ENCODE data around the gene MAP3K8.

MAP3K8 gene

DNA sequence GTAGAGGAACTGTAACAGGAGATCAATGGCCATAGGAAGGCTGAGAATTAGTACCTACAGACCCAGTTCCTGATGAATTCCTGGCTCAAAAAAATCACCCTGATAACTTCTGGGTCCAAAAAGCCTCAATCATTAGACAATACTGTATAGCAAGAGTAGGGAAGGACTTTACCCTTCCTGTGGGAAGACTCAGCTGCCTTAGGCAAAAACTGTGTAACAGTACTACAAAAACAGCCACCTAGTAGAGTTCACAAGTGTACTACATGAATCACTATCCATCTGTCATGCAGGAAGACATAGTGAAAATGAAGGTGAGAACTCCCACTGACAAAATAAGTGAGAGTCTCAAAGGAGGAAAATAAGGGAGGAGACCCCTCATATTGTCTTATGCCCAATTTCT lies 47.6 kb downstream of the MAP3K8 start:
- TF ChIP-seq ZFX (IDR thresholded peaks at IDR 0.05) = no peak
- TF ChIP-seq, protein P1, sequence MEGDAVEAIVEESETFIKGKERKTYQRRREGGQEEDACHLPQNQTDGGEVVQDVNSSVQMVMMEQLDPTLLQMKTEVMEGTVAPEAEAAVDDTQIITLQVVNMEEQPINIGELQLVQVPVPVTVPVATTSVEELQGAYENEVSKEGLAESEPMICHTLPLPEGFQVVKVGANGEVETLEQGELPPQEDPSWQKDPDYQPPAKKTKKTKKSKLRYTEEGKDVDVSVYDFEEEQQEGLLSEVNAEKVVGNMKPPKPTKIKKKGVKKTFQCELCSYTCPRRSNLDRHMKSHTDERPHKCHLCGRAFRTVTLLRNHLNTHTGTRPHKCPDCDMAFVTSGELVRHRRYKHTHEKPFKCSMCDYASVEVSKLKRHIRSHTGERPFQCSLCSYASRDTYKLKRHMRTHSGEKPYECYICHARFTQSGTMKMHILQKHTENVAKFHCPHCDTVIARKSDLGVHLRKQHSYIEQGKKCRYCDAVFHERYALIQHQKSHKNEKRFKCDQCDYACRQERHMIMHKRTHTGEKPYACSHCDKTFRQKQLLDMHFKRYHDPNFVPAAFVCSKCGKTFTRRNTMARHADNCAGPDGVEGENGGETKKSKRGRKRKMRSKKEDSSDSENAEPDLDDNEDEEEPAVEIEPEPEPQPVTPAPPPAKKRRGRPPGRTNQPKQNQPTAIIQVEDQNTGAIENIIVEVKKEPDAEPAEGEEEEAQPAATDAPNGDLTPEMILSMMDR (conservative IDR thresholded peaks at IDR 0.05) = no peak
- no peak overlapping the region for H3K27ac ChIP-seq

DNA sequence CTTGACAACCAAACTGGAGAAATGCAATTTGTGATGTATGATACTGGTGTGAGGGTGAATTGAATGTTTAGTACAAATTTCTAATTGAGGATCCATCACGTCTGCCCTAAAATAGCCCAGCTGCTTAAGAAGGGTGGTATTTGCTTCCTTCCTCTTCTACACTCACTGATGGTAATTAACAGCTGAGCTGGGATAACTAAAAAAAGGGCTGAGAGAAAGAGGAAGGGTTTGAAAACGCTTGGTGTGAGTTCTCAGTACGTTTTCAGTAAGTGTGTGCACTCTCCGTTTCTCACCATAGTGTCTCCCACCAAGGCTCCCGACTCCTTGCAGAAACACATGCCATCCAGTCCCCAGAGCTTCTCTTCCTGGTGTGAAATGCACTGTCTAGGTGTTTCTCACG lies 54.3 kb downstream of the MAP3K8 start:
- no peak overlapping the region for H3K27ac ChIP-seq
- TF ChIP-seq, protein P1 (conservative IDR thresholded peaks at IDR 0.05) = no peak
- TF ChIP-seq ZFX (IDR thresholded peaks at IDR 0.05) = no peak

GRCh38 chr10:30489346-30489745 lies 55.4 kb downstream of the MAP3K8 start:
- TF ChIP-seq, protein P1 (conservative IDR thresholded peaks at IDR 0.05) = no peak
- no peak overlapping the region for H3K27ac ChIP-seq

DNA sequence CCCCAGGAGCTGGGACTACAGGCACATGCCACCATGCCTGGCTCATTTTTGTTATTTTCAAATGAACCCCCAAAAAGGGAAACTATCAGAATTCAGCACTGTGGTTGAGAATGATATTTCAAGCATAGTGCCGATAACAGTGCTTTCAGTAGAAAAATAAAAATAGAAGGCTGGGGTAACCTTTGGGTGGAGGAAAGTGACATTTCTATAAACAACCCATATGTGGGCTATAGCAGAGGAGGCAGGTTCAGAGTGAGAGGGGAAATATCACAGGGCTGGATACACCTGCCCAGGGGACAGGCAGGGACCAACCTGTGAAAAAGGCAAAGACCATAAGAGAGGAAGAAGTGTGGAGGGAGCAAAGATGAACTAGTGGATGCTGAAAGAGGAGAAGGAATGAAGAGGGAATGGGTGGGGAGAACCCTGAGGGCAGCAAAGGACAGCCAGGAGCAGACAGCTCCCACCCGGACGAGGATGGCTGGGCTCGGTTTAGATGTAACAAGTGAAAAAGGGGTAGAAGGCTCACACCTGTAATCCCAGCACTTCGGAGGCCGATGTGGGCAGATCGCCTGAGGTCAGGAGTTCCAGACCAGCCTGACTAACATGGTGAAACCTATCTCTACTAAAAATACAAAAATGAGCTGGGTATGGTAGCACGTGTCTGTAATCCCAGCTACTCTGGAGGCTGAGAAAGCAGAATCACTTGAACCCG lies 56.5 kb downstream of the MAP3K8 start:
- no peak overlapping the region for H3K27ac ChIP-seq
- TF ChIP-seq, protein P1 (conservative IDR thresholded peaks at IDR 0.05) = no peak

DNA sequence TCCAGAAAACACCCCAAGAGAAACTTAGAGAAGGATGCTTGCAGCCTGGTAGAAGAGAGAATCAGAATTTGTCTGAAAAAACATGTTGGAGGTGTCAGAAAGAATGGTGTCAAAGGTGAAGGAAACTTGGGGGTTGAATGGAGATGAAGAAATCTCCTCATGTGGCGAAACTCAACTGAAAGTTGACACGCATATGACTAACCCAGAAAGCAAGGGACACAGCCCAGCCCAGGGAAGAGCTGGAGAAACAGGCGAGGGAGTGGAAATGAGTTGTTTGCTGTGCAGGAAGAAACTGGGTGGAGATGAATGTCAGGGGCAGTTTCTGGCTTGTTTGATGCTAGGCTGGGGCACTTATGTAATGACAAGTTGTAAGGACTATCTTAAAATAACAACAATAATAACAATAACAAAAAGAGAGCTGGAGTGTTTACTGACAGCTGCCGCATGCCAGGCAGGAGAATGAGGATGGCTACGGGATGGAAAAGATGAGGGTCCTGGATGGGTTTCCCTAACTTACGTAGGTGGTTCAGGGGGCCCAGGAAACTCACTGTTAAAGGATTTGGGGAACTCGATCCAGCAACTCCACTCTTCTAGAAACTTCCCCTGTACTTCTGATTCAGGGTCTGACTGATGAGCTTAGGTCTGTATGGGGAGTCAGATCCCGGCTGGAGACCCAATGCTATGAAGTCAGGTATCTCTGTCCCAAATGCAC lies 57.4 kb downstream of the MAP3K8 start:
- H3K27ac ChIP-seq = no peak overlapping the region
- TF ChIP-seq ZFX (IDR thresholded peaks at IDR 0.05) = no peak
- TF ChIP-seq, protein P1 (conservative IDR thresholded peaks at IDR 0.05) = no peak

DNA sequence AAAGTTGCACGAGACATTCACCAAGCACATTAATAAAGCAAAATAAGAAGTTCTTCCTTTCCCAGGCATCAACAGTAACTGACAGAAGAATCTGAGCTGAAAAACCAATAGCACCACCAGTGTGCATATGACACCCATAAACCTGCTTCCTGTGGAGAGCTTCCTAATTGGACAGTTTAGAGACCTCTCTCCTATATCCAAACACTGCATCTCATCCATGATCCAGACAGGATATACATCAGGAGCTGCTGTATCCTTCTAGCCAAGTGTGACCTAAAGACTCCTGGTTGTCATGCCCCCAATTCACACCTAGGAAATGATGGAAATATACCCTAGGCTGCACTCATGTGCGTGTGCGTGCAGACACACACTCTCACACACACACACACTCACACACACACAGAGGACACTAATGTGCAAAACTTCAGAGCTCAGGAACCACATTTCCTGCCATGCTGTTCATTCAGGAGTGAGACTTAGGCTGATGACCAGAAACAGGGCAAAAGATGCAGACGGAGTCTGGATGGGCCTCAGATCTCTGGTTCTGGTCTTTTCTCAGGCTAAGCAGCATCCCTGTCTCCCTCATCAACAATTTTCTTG lies 58.0 kb downstream of the MAP3K8 start:
- no peak overlapping the region for H3K27ac ChIP-seq
- TF ChIP-seq, protein P1 (conservative IDR thresholded peaks at IDR 0.05) = no peak
- no peak for TF ChIP-seq ZFX (IDR thresholded peaks at IDR 0.05)
